SU-DHL-6 (cell line): ENCODE data around the gene MTCP1.

ENCODE experiments used
- EZH2phosphoT487 ChIP-seq: fragments of 200-600 bp; sonication (generic), shearing (Covaris generic); conservative IDR thresholded peaks from 2 replicates; pipeline ENCODE4 v1.6.1; 2018; ENCODE audit warnings: mild to moderate bottlenecking, antibody characterized with exemption, low read length, moderate library complexity, mixed read lengths
- TF ChIP-seq, protein P1 (sequence below): fragments of 200-600 bp; sonication (generic); IDR thresholded peaks from one replicate; pipeline ENCODE4 v1.5.1; 2017; ENCODE audit warnings: antibody characterized with exemption, mild to moderate bottlenecking, low read length, moderate library complexity; ENCODE audit not compliant: insufficient read depth, poor library complexity, severe bottlenecking

GRCh38 chrX:155069414-155069813 is 1.5 kb downstream of the MTCP1 start:
- TF ChIP-seq, protein P1, sequence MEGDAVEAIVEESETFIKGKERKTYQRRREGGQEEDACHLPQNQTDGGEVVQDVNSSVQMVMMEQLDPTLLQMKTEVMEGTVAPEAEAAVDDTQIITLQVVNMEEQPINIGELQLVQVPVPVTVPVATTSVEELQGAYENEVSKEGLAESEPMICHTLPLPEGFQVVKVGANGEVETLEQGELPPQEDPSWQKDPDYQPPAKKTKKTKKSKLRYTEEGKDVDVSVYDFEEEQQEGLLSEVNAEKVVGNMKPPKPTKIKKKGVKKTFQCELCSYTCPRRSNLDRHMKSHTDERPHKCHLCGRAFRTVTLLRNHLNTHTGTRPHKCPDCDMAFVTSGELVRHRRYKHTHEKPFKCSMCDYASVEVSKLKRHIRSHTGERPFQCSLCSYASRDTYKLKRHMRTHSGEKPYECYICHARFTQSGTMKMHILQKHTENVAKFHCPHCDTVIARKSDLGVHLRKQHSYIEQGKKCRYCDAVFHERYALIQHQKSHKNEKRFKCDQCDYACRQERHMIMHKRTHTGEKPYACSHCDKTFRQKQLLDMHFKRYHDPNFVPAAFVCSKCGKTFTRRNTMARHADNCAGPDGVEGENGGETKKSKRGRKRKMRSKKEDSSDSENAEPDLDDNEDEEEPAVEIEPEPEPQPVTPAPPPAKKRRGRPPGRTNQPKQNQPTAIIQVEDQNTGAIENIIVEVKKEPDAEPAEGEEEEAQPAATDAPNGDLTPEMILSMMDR, result no peak
- no peak for TF ChIP-seq EZH2phosphoT487
